ENCODE results near the gene DGCR2. TPM values are rescaled to one million over a fixed set of nuclear protein-coding genes. Genes with fewer than 3 reads are reported as not detected.
A peak's percentile ranks its signal among the peaks of the same experiment; 100 is the strongest.

Gene DGCR2, protein sequence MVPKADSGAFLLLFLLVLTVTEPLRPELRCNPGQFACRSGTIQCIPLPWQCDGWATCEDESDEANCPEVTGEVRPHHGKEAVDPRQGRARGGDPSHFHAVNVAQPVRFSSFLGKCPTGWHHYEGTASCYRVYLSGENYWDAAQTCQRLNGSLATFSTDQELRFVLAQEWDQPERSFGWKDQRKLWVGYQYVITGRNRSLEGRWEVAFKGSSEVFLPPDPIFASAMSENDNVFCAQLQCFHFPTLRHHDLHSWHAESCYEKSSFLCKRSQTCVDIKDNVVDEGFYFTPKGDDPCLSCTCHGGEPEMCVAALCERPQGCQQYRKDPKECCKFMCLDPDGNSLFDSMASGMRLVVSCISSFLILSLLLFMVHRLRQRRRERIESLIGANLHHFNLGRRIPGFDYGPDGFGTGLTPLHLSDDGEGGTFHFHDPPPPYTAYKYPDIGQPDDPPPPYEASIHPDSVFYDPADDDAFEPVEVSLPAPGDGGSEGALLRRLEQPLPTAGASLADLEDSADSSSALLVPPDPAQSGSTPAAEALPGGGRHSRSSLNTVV
- total RNA-seq (2014; rRNA removed; shearing (Covaris generic)) (59.3 and 83.0 TPM in 2 replicates), polyA plus RNA-seq (2016; fragmentation: Nextera tagmentation; extraction: Ambion mirVana) (18.5 and 21.0 TPM in 2 replicates)
- long read RNA-seq, full-length matches to known transcripts: 3 of 14 reads
- long read RNA-seq, partial matches to known transcripts: 3 of 14 reads
- long read RNA-seq, other reads (novel, unspliced or antisense): 8 of 14 reads

GRCh38 chr22:19122143-19122751 is at the start of gene DGCR2:
DGCR2 (minus strand) TSS chr22:19122412; CDS start chr22:19122206, 206 bp downstream.
- DNase-seq (ENCODE audit: low spot score) (peak; percentile 99), ATAC-seq (peak; percentile 93)
- peaks cover 35% of the 10 kb centered on the region for H4K20me1 ChIP-seq (replicated peaks; ENCODE audit: insufficient read depth)
- peak within 1 kb of the TSS; percentile 96 for H3K4me3 ChIP-seq
- peaks cover 16% of the 10 kb centered on the region for H3K4me1 ChIP-seq (ENCODE audit: insufficient read depth)
- Mint-ChIP-seq H3K27me3 (ENCODE audit: insufficient read depth, low read depth, poor library complexity) (peaks cover 22% of the 10 kb centered on the region), H3K4me1 (peaks cover 29% of the 10 kb centered on the region), H3K27ac (peak within 1 kb of the TSS; percentile 90), H3K36me3 (ENCODE audit: low read depth) (no peaks in the 10 kb centered on the region; the same call in 2 of the 3 replicates), H3K9me3 (no peaks in the 10 kb centered on the region), H3K4me3 (peak within 1 kb of the TSS; percentile 90)
- peak within 1 kb of the TSS; percentile 93 for H3K4me2 ChIP-seq
- peaks cover 45% of the 10 kb centered on the region for H3K79me2 ChIP-seq (replicated peaks; ENCODE audit: insufficient read depth)
- H3K27ac ChIP-seq (ENCODE audit: low read depth): peak within 1 kb of the TSS; percentile 88
- H3K36me3 ChIP-seq (ENCODE audit: insufficient read depth): no peaks in the 10 kb centered on the region
- H3K27me3 ChIP-seq (ENCODE audit: insufficient read depth): no peaks in the 10 kb centered on the region
- peak within 1 kb of the TSS; percentile 95 for H2AFZ ChIP-seq
- H3K9me2 ChIP-seq (ENCODE audit: insufficient read depth): no peaks in the 10 kb centered on the region
- peaks cover 4% of the 10 kb centered on the region; the same call in 1 of the 2 replicates for H3F3A ChIP-seq (replicated peaks; ENCODE audit: low read depth)
- TF ChIP-seq JUNB (IDR thresholded peaks at IDR 0.05; ENCODE audit: unreplicated experiment) (no peak), ZNF331 (CRISPR knock-in tag; IDR thresholded peaks at IDR 0.05; ENCODE audit: low read depth) (no peak), EZH2phosphoT487 (IDR thresholded peaks at IDR 0.05; ENCODE audit: unreplicated experiment) (no peak), EZH2 (IDR thresholded peaks at IDR 0.05; ENCODE audit: low read depth, unreplicated experiment) (no peak), REST (IDR thresholded peaks at IDR 0.05; ENCODE audit: unreplicated experiment) (no peak), CTCF (conservative IDR thresholded peaks at IDR 0.05; ENCODE audit: low read depth in 2 of 2) (no peak), CREB1 (CRISPR knock-in tag; IDR thresholded peaks at IDR 0.05; ENCODE audit: low read depth) (peak; percentile 68), ETS1 (IDR thresholded peaks at IDR 0.05) (no peak), NANOG (IDR thresholded peaks at IDR 0.05; ENCODE audit: borderline replicate concordance) (no peak), POLR2AphosphoS5 (IDR thresholded peaks at IDR 0.05; ENCODE audit: low read depth) (peak; percentile 83)
- TF ChIP-seq, protein P1, sequence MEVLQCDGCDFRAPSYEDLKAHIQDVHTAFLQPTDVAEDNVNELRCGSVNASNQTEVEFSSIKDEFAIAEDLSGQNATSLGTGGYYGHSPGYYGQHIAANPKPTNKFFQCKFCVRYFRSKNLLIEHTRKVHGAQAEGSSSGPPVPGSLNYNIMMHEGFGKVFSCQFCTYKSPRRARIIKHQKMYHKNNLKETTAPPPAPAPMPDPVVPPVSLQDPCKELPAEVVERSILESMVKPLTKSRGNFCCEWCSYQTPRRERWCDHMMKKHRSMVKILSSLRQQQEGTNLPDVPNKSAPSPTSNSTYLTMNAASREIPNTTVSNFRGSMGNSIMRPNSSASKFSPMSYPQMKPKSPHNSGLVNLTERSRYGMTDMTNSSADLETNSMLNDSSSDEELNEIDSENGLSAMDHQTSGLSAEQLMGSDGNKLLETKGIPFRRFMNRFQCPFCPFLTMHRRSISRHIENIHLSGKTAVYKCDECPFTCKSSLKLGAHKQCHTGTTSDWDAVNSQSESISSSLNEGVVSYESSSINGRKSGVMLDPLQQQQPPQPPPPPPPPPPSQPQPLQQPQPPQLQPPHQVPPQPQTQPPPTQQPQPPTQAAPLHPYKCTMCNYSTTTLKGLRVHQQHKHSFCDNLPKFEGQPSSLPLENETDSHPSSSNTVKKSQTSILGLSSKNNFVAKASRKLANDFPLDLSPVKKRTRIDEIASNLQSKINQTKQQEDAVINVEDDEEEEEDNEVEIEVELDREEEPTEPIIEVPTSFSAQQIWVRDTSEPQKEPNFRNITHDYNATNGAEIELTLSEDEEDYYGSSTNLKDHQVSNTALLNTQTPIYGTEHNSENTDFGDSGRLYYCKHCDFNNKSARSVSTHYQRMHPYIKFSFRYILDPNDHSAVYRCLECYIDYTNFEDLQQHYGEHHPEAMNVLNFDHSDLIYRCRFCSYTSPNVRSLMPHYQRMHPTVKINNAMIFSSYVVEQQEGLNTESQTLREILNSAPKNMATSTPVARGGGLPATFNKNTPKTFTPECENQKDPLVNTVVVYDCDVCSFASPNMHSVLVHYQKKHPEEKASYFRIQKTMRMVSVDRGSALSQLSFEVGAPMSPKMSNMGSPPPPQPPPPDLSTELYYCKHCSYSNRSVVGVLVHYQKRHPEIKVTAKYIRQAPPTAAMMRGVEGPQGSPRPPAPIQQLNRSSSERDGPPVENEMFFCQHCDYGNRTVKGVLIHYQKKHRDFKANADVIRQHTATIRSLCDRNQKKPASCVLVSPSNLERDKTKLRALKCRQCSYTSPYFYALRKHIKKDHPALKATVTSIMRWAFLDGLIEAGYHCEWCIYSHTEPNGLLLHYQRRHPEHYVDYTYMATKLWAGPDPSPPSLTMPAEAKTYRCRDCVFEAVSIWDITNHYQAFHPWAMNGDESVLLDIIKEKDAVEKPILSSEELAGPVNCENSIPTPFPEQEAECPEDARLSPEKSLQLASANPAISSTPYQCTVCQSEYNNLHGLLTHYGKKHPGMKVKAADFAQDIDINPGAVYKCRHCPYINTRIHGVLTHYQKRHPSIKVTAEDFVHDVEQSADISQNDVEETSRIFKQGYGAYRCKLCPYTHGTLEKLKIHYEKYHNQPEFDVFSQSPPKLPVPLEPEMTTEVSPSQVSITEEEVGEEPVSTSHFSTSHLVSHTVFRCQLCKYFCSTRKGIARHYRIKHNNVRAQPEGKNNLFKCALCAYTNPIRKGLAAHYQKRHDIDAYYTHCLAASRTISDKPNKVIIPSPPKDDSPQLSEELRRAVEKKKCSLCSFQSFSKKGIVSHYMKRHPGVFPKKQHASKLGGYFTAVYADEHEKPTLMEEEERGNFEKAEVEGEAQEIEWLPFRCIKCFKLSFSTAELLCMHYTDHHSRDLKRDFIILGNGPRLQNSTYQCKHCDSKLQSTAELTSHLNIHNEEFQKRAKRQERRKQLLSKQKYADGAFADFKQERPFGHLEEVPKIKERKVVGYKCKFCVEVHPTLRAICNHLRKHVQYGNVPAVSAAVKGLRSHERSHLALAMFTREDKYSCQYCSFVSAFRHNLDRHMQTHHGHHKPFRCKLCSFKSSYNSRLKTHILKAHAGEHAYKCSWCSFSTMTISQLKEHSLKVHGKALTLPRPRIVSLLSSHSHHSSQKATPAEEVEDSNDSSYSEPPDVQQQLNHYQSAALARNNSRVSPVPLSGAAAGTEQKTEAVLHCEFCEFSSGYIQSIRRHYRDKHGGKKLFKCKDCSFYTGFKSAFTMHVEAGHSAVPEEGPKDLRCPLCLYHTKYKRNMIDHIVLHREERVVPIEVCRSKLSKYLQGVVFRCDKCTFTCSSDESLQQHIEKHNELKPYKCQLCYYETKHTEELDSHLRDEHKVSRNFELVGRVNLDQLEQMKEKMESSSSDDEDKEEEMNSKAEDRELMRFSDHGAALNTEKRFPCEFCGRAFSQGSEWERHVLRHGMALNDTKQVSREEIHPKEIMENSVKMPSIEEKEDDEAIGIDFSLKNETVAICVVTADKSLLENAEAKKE (CRISPR knock-in tag; IDR thresholded peaks at IDR 0.05): no peak

Measured in GM23338 (cell line).